Brain microvascular endothelial cell (primary cell): Measurements from ENCODE around the gene CCR9.
"Not testable (repeated sequence)": the region's sequence is repeated elsewhere in the genome, so short reads cannot be mapped to it uniquely, and the experiment has no call there.

Experiments
- DNase-seq: peaks from one replicate; pipeline ENCODE4 v3.0.0-alpha.2; 2020
- H3K27ac ChIP-seq: fragments of 250-450 bp; sonication (Bioruptor Pico); 2 replicates; pipeline ENCODE4 v1.5.1; 2020; ENCODE audit warnings: mild to moderate bottlenecking, moderate library complexity
- H3K27me3 ChIP-seq: fragments of 250-450 bp; sonication (Bioruptor Pico); replicated peaks from 2 replicates; pipeline ENCODE4 v1.5.1; 2020; ENCODE audit warnings: mild to moderate bottlenecking
- H3K36me3 ChIP-seq: fragments of 250-450 bp; sonication (Bioruptor Pico); replicated peaks from 2 replicates; pipeline ENCODE4 v1.5.1; 2020; ENCODE audit warnings: mild to moderate bottlenecking
- H3K4me3 ChIP-seq: 2 replicates; pipeline ENCODE4 v1.5.1; 2011; ENCODE audit warnings: low read depth, mild to moderate bottlenecking, control low read depth, low read length, moderate library complexity
- CTCF ChIP-seq: IDR thresholded peaks from 2 replicates; pipeline ENCODE4 v1.5.1; 2011; ENCODE audit warnings: low read depth, mild to moderate bottlenecking, moderate library complexity, low read length, control low read depth, inconsistent platforms; ENCODE audit errors: missing control alignments
- in situ Hi-C: cut with HindIII; loops from 2 replicates; pipeline ENCODE4 v1.10.0; 2017; ENCODE audit warnings: low sequenced_read_pairs, low pct_ligation_motif_present

Gene CCR9

DNA sequence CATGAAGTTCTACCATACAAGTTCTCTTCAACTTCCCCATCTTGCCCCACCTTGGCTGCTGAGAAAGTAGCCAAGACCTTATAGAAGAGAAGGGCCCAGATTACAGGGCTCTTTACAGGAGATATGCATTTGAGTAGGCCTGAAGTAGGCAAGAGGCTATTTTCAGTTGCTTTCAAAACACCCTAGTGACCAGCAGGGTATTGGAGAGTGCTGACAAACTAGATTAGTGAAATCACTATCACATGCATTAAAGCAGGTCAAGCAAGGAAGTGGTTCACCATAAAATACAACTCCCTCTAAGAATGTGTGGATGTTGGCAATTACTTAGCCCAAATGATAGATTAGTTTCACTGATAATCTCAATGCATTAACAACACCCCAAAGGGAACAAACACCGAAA lies 41.7 kb upstream of the CCR9 start:
- peaks cover 13% of the 10 kb centered on the region for H3K27me3 ChIP-seq
- no peak for DNase-seq
- H3K27ac ChIP-seq, result no peak overlapping the region
- in situ Hi-C loops, result no loop called here
- H3K4me3 ChIP-seq, result no peak overlapping the region
- no peaks in the 10 kb centered on the region for H3K36me3 ChIP-seq
- no peak for TF ChIP-seq CTCF

DNA sequence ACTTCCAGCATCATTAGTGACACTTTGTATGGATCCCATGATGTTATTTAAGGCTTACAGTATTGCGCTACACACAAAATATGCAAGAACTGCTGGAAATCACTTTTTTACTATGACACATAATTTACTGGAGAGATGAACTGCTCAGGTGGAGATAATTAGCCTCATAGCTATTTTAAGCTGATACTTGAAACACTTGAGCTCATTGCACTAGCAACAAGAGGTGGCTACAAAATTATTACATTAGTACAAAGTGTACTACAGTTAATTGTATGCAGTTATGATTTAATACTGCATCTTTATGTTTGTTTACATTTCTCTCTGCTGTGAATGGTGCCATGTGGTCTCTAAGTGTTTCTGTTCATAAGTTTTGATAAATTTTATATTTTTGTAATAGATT lies 38.0 kb upstream of the CCR9 start:
- in situ Hi-C loops, result no loop called here
- Histone ChIP-seq H3K36me3 (no peaks in the 10 kb centered on the region), H3K27ac (no peak overlapping the region), H3K27me3 (peaks cover 19% of the 10 kb centered on the region), H3K4me3 (no peak overlapping the region)
- DNase-seq, result no peak
- no peak for TF ChIP-seq CTCF

DNA sequence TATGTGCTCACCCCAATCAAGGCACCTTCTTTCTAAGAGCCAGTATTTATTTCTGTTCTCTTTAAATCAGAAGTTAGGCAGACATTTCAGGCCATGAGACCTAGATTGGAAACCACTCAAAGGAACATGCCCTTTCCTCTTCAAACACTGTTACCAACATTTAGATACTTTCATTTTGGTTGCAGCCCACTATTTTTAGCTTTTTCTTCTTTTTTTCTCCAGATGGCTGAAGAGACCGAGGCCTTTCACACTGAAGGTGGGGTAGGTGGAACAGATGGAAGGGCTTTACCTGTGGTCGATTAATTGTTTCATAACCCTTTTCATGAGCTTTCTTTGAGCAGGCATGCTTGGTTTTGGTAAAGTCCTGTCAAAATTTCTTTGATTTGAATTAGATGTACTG lies 33.5 kb upstream of the CCR9 start:
- DNase-seq, result no peak
- Histone ChIP-seq H3K27me3 (peaks cover 11% of the 10 kb centered on the region), H3K4me3 (no peak overlapping the region), H3K36me3 (no peaks in the 10 kb centered on the region), H3K27ac (no peak overlapping the region)
- no peak for TF ChIP-seq CTCF
- in situ Hi-C loops, result no loop called here

DNA sequence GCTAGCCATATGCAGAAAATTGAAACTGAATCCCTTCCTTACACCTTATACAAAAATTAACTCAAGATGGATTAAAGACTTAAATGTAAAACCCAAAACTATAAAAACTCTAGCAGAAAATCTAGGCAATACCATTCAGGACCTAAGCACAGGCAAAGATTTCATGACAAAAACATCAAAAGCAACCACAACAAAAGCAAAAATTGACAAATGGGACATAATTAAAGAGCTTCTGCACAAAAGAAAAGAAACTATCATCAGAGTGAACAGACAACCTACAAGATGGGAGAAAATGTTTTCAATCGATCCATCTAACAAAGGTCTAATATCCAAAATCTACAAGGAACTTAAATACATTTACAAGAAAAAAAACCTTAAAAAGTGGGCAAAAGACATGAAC lies 30.0 kb upstream of the CCR9 start:
- H3K27ac ChIP-seq, H3K27me3 ChIP-seq, H3K4me3 ChIP-seq, in situ Hi-C loops, DNase-seq, H3K36me3 ChIP-seq: not testable (repeated sequence)

DNA sequence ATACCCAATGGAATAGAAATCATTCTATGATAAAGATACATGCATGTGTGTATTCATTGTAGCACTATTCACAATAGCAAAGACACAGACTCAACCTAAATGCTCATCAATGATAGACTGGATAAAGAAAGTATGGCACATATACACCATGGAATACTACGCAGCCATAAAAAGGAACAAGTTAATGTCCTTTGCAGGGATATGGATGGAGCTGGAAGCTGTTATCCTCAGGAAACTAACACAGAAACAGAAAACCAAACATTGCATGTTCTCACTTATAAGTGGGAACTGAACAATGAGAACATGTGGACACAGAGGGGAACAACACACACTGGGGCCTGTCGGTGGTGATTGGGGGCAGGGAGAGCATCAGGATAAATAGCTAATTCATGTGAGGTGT lies 29.3 kb upstream of the CCR9 start:
- H3K4me3 ChIP-seq, DNase-seq, H3K27me3 ChIP-seq, H3K27ac ChIP-seq, H3K36me3 ChIP-seq, in situ Hi-C loops: not testable (repeated sequence)

DNA sequence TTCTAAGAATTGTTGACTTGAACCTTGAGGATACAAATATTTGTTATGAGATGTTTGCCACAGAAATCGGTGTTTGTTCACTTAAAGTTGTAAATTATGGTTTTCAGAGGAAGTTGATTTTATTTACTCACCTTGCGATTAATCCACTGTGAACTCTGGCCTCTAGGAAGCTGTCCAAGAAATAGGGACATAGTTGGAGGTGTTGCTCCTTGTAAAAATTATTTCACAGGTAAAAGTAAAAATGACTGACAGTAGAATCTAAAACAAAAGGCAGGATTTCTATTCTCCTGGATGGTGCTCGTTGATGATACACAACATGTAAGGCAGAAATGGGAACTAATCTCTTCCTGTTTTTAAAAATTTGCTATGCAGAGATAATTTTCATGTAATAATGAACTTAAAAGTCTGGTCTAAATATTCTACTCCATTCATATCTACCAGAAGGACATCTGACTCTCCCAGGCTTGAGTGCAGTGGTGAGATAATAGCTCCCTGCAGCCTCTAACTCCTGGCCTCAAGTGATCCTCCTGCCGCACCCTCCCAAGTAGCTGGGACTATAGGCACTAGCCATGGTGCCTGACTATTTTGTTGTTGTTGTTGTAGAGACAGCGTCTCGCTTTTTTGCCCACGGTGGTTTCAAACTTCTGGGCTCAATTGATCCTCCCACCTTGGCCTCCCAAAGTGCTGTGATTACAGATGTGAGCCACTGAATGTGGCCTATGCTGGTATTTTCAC lies 27.4 kb upstream of the CCR9 start:
- H3K36me3 ChIP-seq, result no peaks in the 10 kb centered on the region
- no peak for TF ChIP-seq CTCF
- no peak for DNase-seq
- H3K27ac ChIP-seq, result no peak overlapping the region
- H3K27me3 ChIP-seq, result peaks cover 5% of the 10 kb centered on the region
- no peak overlapping the region for H3K4me3 ChIP-seq
- in situ Hi-C loops, result no loop called here

- no peak overlapping the region for H3K4me3 ChIP-seq
- DNase-seq, result no peak
- no peaks in the 10 kb centered on the region for H3K36me3 ChIP-seq
- no peak for TF ChIP-seq CTCF
- H3K27me3 ChIP-seq, result peaks cover 5% of the 10 kb centered on the region
- in situ Hi-C loops, result no loop called here
- no peak overlapping the region for H3K27ac ChIP-seq
These were observed 25.9 kb upstream of the CCR9 start for GRCh38 chr3:45860481-45860880.
